GM12892 (cell line): ENCODE results near the gene ZSWIM6.

Experiments
- POLR2A ChIP-seq: IDR thresholded peaks from 2 replicates; pipeline ENCODE4 v1.6.1; 2011; ENCODE audit warnings: low read depth, low read length, control low read depth
- POLR2AphosphoS5 ChIP-seq: IDR thresholded peaks from 2 replicates; pipeline ENCODE4 v1.6.1; 2011; ENCODE audit warnings: low read depth, low read length, control low read depth
- TAF1 ChIP-seq: IDR thresholded peaks from 2 replicates; pipeline ENCODE4 v1.6.1; 2011; ENCODE audit warnings: low read depth, mild to moderate bottlenecking, control low read depth, low read length, borderline replicate concordance

GRCh38 chr5:61519728-61520277 lies 187.7 kb downstream of the ZSWIM6 start:
- TF ChIP-seq POLR2A (no peak), TAF1 (no peak), POLR2AphosphoS5 (no peak)
